CD8-positive, alpha-beta memory T cell (primary cell): ENCODE measurements around the gene KIF6. TPM values are rescaled to one million over a fixed set of nuclear protein-coding genes. Genes with fewer than 3 reads are reported as not detected.
A peak's percentile ranks its signal among the peaks of the same experiment; 100 is the strongest.

ENCODE experiments used
- CTCF ChIA-PET: fragments of 350-600 bp; sonication (Branson Sonifier 250); formaldehyde crosslinking; loops from one replicate; lab custom pipeline; 2021; ENCODE audit warnings: antibody characterized with exemption; lab: Charles Lee
- POLR2A ChIA-PET: fragments of 350-600 bp; sonication (Branson Sonifier 250); formaldehyde crosslinking; loops from one replicate; lab custom pipeline; 2021; ENCODE audit warnings: antibody characterized with exemption; lab: Charles Lee
- DNase-seq, 5 donors: peaks; one replicate each; pipeline versions ENCODE4 v3.0.0 to v3.0.0-alpha.2; 2020 to 2022; ENCODE audit warnings: mixed read lengths in 1 of 5
- H3K27ac ChIP-seq: one replicate; pipeline ENCODE4 v1.7.0; 2013; ENCODE audit warnings: low read depth, mild to moderate bottlenecking, low read length, moderate library complexity
- H3K27me3 ChIP-seq: 2 replicates; pipeline ENCODE4 v1.7.0; 2013; ENCODE audit warnings: low read length, mild to moderate bottlenecking; ENCODE audit not compliant: insufficient read depth, poor library complexity, severe bottlenecking
- H3K36me3 ChIP-seq: 2 replicates; pipeline ENCODE4 v1.7.0; 2013; ENCODE audit warnings: mild to moderate bottlenecking, low read length, moderate library complexity; ENCODE audit not compliant: insufficient read depth
- H3K4me1 ChIP-seq: 2 replicates; pipeline ENCODE4 v1.7.0; 2013; ENCODE audit warnings: mild to moderate bottlenecking, low read length, moderate library complexity; ENCODE audit not compliant: insufficient read depth
- H3K4me3 ChIP-seq: 2 replicates; pipeline ENCODE4 v1.7.0; 2013; ENCODE audit warnings: mild to moderate bottlenecking, low read length
- H3K9me3 ChIP-seq: 2 replicates; pipeline ENCODE4 v1.7.0; 2013; ENCODE audit warnings: mild to moderate bottlenecking, low read length
- H3K27ac Mint-ChIP-seq, 8 donors: one replicate each; pipeline ENCODE4 v1.8.0; 2020 to 2021; ENCODE audit warnings: mixed read lengths in 8 of 8, mild to moderate bottlenecking in 6 of 8, inconsistent platforms in 3 of 8, moderate library complexity in 3 of 8
- H3K27me3 Mint-ChIP-seq, 2 donors: one replicate each; pipeline ENCODE4 v1.8.0; 2020 to 2021; ENCODE audit warnings: mixed read lengths in 2 of 2, mild to moderate bottlenecking in 1 of 2, moderate library complexity in 1 of 2
- H3K36me3 Mint-ChIP-seq, 3 donors: one replicate each; pipeline ENCODE4 v1.8.0; 2020 to 2021; ENCODE audit warnings: mixed read lengths in 3 of 3, inconsistent platforms in 1 of 3, mild to moderate bottlenecking in 1 of 3
- H3K4me1 Mint-ChIP-seq, 3 donors: one replicate each; pipeline ENCODE4 v1.8.0; 2020 to 2021; ENCODE audit warnings: mixed read lengths in 3 of 3, inconsistent platforms in 1 of 3, mild to moderate bottlenecking in 1 of 3
- H3K4me3 Mint-ChIP-seq, 7 donors: one replicate each; pipeline ENCODE4 v1.8.0; 2020 to 2021; ENCODE audit warnings: mixed read lengths in 7 of 7, mild to moderate bottlenecking in 6 of 7, moderate library complexity in 4 of 7, inconsistent platforms in 2 of 7
- H3K9me3 Mint-ChIP-seq, 5 donors: one replicate each; pipeline ENCODE4 v1.8.0; 2020 to 2022; ENCODE audit warnings: mixed read lengths in 5 of 5, mild to moderate bottlenecking in 3 of 5, moderate library complexity in 2 of 5, inconsistent platforms in 1 of 5
- polyA plus RNA-seq: library from polyadenylated mRNA; unstranded; fragments of 300-500 nt; fragmentation: Illumina TruSeq; gene quantifications from one replicate; pipeline ENCODE4 v1.2.3, GENCODE V29; 2021
- total RNA-seq, 2 experiments: library from RNA; stranded (reverse); gene quantifications; one replicate each; pipeline ENCODE4 v1.2.3, GENCODE V29; 2021

The KIF6 gene
- total and polyA plus RNA-seq, 3 experiments from 2014 or later, result 0.22 TPM; not detected in 1

GRCh38 chr6:39328066-39328465 lies 397.1 kb downstream of the KIF6 start:
- Mint-ChIP-seq H3K27ac (no peak overlapping the region), H3K9me3 (no peaks in the 10 kb centered on the region)
- CTCF ChIA-PET, result no interaction called here

GRCh38 chr6:39327507-39327906 lies 397.7 kb downstream of the KIF6 start:
- H3K4me3 ChIP-seq, result no peak overlapping the region
- CTCF ChIA-PET, result interaction anchor here (1.0 kb wide), 1 partner anchor 18 kb away, joined by 3 read pairs; no protein-coding TSS in a partner anchor
- Mint-ChIP-seq H3K4me1 (no peaks in the 10 kb centered on the region), H3K9me3 (no peaks in the 10 kb centered on the region), H3K4me3 (no peak overlapping the region), H3K36me3 (no peaks in the 10 kb centered on the region), H3K27ac (peak overlapping the region in 1 of 8 donors; percentile 5), H3K27me3 (peaks cover 28 to 49% of the 10 kb centered on the region in 2 donors)
- DNase-seq, result no peak
- POLR2A ChIA-PET, result no interaction called here
- H3K27me3 ChIP-seq, result no peaks in the 10 kb centered on the region
- H3K36me3 ChIP-seq, result no peaks in the 10 kb centered on the region
- no peaks in the 10 kb centered on the region for H3K9me3 ChIP-seq
- no peaks in the 10 kb centered on the region for H3K4me1 ChIP-seq
- no peak overlapping the region for H3K27ac ChIP-seq

More at GRCh38 chr6:39328066-39328465, 397.1 kb downstream of the KIF6 start:
- Mint-ChIP-seq H3K4me3 (no peak overlapping the region), H3K27me3 (peaks cover 32 to 54% of the 10 kb centered on the region in 2 donors), H3K4me1 (no peaks in the 10 kb centered on the region), H3K36me3 (no peaks in the 10 kb centered on the region)
- Histone ChIP-seq H3K4me3 (no peak overlapping the region), H3K27me3 (peaks cover 2% of the 10 kb centered on the region), H3K9me3 (no peaks in the 10 kb centered on the region), H3K4me1 (no peaks in the 10 kb centered on the region), H3K36me3 (no peaks in the 10 kb centered on the region), H3K27ac (no peak overlapping the region)
- POLR2A ChIA-PET, result no interaction called here
- DNase-seq, result no peak

GRCh38 chr6:39322306-39322850 lies 402.8 kb downstream of the KIF6 start, which contains the start of gene KCNK16:
Gene KCNK16, minus strand, starts transcription at chr6:39322702. Its CDS starts 162 bp downstream, at chr6:39322540.
- Histone ChIP-seq H3K9me3 (no peaks in the 10 kb centered on the region), H3K4me1 (no peaks in the 10 kb centered on the region), H3K27ac (no peak within 1 kb of the TSS), H3K36me3 (no peaks in the 10 kb centered on the region), H3K27me3 (no peaks in the 10 kb centered on the region), H3K4me3 (no peak within 1 kb of the TSS)
- POLR2A ChIA-PET, result no interaction called here
- no peaks in the 10 kb centered on the region for H3K36me3 Mint-ChIP-seq
- CTCF ChIA-PET, result no interaction called here
- no peak within 1 kb of the TSS for H3K4me3 Mint-ChIP-seq
- DNase-seq, result no peak
- no peaks in the 10 kb centered on the region for H3K9me3 Mint-ChIP-seq
- H3K4me1 Mint-ChIP-seq, result no peaks in the 10 kb centered on the region
- H3K27ac Mint-ChIP-seq, result no peak within 1 kb of the TSS
- peaks cover 16 to 27% of the 10 kb centered on the region in 2 donors for H3K27me3 Mint-ChIP-seq

- Histone ChIP-seq H3K4me1 (no peaks in the 10 kb centered on the region), H3K4me3 (no peak overlapping the region), H3K27me3 (no peaks in the 10 kb centered on the region), H3K27ac (no peak overlapping the region), H3K36me3 (no peaks in the 10 kb centered on the region), H3K9me3 (no peaks in the 10 kb centered on the region)
- no peak for DNase-seq
- ChIA-PET CTCF (no interaction called here), POLR2A (no interaction called here)
- no peak overlapping the region for H3K27ac Mint-ChIP-seq
- peaks cover 16 to 27% of the 10 kb centered on the region in 2 donors for H3K27me3 Mint-ChIP-seq
- H3K36me3 Mint-ChIP-seq, result no peaks in the 10 kb centered on the region
- no peak overlapping the region for H3K4me3 Mint-ChIP-seq
- H3K9me3 Mint-ChIP-seq, result no peaks in the 10 kb centered on the region
- no peaks in the 10 kb centered on the region for H3K4me1 Mint-ChIP-seq
These were observed 403.4 kb downstream of the KIF6 start for GRCh38 chr6:39321761-39322160.

GRCh38 chr6:39320363-39320984 lies 404.7 kb downstream of the KIF6 start:
- Mint-ChIP-seq H3K27ac (no peak overlapping the region), H3K4me1 (no peaks in the 10 kb centered on the region), H3K9me3 (no peaks in the 10 kb centered on the region), H3K27me3 (peaks cover 19 to 34% of the 10 kb centered on the region in 2 donors), H3K36me3 (no peaks in the 10 kb centered on the region), H3K4me3 (no peak overlapping the region)
- Histone ChIP-seq H3K9me3 (no peaks in the 10 kb centered on the region), H3K36me3 (no peaks in the 10 kb centered on the region), H3K4me3 (no peak overlapping the region), H3K27ac (no peak overlapping the region), H3K27me3 (peaks cover 4% of the 10 kb centered on the region), H3K4me1 (no peaks in the 10 kb centered on the region)
- DNase-seq, result no peak
- ChIA-PET CTCF (no interaction called here), POLR2A (no interaction called here)

GRCh38 chr6:39319621-39320362 lies 405.4 kb downstream of the KIF6 start:
- H3K4me3 ChIP-seq, result no peak overlapping the region
- H3K9me3 ChIP-seq, result no peaks in the 10 kb centered on the region
- Mint-ChIP-seq H3K36me3 (no peaks in the 10 kb centered on the region), H3K4me1 (no peaks in the 10 kb centered on the region), H3K4me3 (no peak overlapping the region), H3K27me3 (peaks cover 23 to 39% of the 10 kb centered on the region in 2 donors), H3K27ac (no peak overlapping the region), H3K9me3 (no peaks in the 10 kb centered on the region)
- CTCF ChIA-PET, result interaction anchor here (1.1 kb wide), 1 partner anchor 9 kb away, joined by 3 read pairs; no protein-coding TSS in a partner anchor
- POLR2A ChIA-PET, result no interaction called here
- H3K27ac ChIP-seq, result no peak overlapping the region
- DNase-seq, result no peak
- no peaks in the 10 kb centered on the region for H3K4me1 ChIP-seq
- H3K27me3 ChIP-seq, result peaks cover 8% of the 10 kb centered on the region
- H3K36me3 ChIP-seq, result no peaks in the 10 kb centered on the region

GRCh38 chr6:39317256-39317655 lies 408.0 kb downstream of the KIF6 start:
- Histone ChIP-seq H3K36me3 (no peaks in the 10 kb centered on the region), H3K27ac (no peak overlapping the region), H3K4me3 (no peak overlapping the region), H3K4me1 (no peaks in the 10 kb centered on the region), H3K27me3 (peaks cover 14% of the 10 kb centered on the region), H3K9me3 (no peaks in the 10 kb centered on the region)
- peak overlapping the region in 1 of 7 donors; percentile 40 for H3K4me3 Mint-ChIP-seq
- H3K36me3 Mint-ChIP-seq, result no peaks in the 10 kb centered on the region
- peaks cover 0 to 13% (median 2%) of the 10 kb centered on the region in 3 donors for H3K4me1 Mint-ChIP-seq
- no peak for DNase-seq
- ChIA-PET CTCF (no interaction called here), POLR2A (no interaction called here)
- no peaks in the 10 kb centered on the region for H3K9me3 Mint-ChIP-seq
- H3K27me3 Mint-ChIP-seq, result peaks cover 28 to 43% of the 10 kb centered on the region in 2 donors
- no peak overlapping the region for H3K27ac Mint-ChIP-seq

- Histone ChIP-seq H3K4me1 (no peaks in the 10 kb centered on the region), H3K27me3 (peaks cover 17% of the 10 kb centered on the region), H3K27ac (no peak within 1 kb of the TSS), H3K4me3 (no peak within 1 kb of the TSS), H3K36me3 (no peaks in the 10 kb centered on the region), H3K9me3 (no peaks in the 10 kb centered on the region)
- H3K4me1 Mint-ChIP-seq, result peaks cover 0 to 13% (median 2%) of the 10 kb centered on the region in 3 donors
- ChIA-PET POLR2A (no interaction called here), CTCF (interaction anchor here (1.0 kb wide), 1 partner anchor 11 kb away, joined by 3 read pairs; no protein-coding TSS in a partner anchor)
- DNase-seq, result no peak
- H3K9me3 Mint-ChIP-seq, result no peaks in the 10 kb centered on the region
- peaks cover 35 to 62% of the 10 kb centered on the region in 2 donors for H3K27me3 Mint-ChIP-seq
- H3K4me3 Mint-ChIP-seq, result peak within 1 kb of the TSS in 3 of 7 donors; percentile 8 to 59 (median 27)
- no peaks in the 10 kb centered on the region for H3K36me3 Mint-ChIP-seq
- H3K27ac Mint-ChIP-seq, result no peak within 1 kb of the TSS
These were observed 410.9 kb downstream of the KIF6 start, which contains the start of gene KCNK17 for GRCh38 chr6:39314273-39314795. Gene KCNK17, minus strand, starts transcription at chr6:39314419. Its CDS starts 99 bp downstream, at chr6:39314320.
